ENCODE results near the gene UBALD1.

The UBALD1 gene

DNA sequence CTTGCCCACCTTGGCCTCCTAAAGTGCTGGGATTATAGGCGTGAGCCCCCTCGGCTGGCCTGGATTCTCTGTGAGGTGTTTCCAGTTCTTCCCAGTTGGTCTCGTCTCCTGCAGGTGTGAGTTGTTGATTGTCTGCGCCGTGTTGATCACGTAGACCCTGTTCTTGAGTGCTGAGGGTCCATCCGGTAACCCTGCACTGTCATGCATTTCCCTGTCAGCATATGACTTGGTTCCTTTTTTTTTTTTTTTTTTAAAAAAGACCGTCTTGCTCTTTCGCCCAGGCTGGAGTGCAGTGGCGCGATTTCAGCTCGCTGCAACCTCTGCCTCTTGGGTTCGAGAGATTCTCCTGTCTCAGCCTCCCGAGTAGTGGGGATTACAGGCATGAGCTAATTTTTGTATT lies 27.2 kb upstream of the UBALD1 start:
- no peak for DNase-seq

GRCh38 chr16:4641306-4641687 lies 26.6 kb upstream of the UBALD1 start:
- DNase-seq = no peak

- no peak for DNase-seq
These were observed 26.1 kb upstream of the UBALD1 start for GRCh38 chr16:4640572-4641305.

GRCh38 chr16:4639899-4640509 lies 25.3 kb upstream of the UBALD1 start:
- DNase-seq = no peak

DNA sequence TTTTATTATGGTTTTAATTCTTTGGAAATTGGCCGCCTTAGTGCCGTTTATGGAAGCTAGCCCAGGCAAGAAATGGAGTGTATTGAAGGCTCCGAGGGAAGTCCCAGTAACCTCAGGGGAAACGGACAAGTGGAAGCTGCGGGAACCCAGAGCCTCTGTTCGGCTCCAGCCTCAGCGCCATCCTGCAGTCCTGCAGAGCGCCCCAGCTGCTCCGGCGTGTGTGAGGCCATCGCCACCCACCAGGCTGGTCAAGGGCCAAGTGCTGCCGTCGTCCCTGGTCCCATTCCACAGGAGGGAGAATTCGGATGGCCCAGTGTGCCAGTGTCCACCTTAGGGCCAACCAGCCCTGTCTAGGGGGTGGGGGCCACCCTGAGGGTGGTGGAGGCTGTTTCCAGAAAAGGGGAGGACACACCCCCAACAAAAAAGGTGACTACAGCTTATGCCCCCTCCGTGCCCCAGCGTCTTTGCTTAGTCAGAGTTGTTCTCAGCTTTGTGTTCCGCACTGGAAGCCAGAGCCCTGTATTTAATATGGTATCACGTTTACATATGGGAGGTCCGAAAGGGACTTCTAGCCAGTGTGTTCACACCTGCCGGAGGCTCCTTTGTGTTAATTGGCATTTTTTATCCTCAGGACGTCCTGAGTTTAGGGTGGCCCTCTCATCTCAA lies 22.9 kb upstream of the UBALD1 start:
- DNase-seq = no peak

DNA sequence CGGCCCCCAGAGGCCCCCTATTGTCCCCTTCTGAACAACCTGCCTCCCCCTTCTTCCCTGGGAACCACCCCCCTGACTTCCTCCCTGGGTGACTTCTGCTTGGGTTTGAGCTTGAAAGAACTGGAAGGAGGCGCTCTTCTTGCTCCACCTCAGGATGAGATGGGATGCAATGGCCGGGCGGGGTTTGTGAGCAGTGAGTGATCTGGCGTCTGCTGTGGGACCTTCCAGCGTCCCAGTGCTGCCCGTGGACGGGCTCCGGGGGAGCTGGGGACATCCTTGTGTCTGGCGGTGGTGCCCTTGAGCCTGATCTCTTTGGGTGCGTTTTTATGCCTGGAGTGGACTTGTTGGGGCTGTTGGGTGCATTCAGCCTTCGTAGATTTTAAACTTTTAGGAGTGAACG lies 21.5 kb upstream of the UBALD1 start:
- no peak for DNase-seq

DNA sequence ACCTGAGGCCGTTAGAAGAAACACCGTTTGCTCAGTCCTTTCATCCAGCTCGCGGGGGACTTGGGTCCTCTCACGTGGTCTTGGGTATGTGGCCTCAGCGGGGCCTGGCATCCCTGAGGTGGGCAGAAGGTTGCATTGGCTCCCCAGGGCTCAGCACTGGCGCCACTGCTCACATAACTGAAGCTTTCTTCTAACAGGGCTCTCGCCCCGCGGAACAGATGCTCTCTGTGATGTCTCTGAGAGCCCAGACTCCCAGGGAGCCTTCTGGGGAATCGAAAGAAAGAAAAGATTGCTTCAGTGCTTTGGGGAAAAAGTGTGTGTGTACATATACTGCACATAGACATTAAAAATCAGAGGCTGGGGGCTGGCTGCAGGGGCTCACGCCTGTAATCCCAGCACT lies 20.1 kb upstream of the UBALD1 start:
- DNase-seq = no peak

DNA sequence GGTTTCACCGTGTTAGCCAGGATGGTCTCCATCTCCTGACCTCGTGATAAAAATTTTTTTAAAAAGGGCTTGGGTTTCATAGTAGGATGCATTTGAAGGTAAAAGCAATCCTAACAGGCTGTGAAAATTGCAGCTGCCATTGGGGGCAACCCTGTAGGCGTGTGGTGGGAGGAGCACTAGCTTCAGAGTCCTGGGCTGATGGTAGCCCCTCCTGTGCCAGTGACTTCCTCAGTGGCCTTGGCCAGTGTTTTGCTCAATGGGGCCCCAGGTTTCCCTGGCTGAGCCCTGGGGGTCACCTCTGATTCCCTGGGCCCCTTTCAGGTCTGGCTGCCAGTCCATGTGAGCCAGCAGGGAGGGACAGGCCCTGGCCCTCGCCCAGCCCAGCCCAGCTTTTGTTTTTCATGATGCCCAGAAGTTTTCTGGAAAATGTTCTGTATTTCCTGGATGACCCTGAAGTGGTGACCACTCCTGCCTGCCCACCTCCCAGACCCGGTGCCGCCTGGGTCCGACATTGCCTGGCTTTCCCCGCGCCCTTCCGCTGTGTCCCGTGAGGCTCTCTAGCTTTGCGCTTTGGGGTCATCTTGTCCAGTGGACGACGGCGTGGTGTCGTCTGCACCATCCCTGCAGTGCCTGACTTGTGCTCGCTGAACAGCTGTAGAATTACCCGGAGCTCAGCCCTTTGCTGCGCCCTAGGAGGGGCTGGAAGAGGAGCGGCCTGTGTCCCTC lies 19.4 kb upstream of the UBALD1 start:
- no peak for DNase-seq

GRCh38 chr16:4631444-4631843 lies 16.8 kb upstream of the UBALD1 start:
- DNase-seq = no peak

GRCh38 chr16:4628283-4628682 lies 13.6 kb upstream of the UBALD1 start:
- no peak for DNase-seq

DNA sequence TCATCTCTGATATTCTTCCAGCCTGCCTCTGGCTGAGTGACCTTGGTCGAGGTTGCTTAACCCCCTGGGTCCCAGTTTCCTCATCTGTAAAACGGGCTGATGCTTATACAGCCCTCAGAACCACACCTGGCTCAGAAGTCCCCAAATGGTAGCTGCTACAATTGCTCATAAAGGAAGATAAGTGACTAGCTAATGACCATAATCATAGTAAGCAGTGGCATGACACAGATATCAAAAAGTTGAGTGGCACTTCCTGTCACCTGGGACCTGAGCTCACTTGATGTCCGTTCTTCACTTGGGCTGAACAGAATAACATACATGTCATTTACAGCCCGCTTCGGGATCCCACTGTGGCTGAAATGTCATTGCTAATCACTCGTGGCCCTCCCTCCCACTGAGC lies 11.7 kb upstream of the UBALD1 start:
- no peak for DNase-seq

GRCh38 chr16:4625560-4626159 lies 11.0 kb upstream of the UBALD1 start:
- no peak for DNase-seq

GRCh38 chr16:4624827-4625559 lies 10.3 kb upstream of the UBALD1 start:
- peak; percentile 91 for DNase-seq

- peak; percentile 93 for DNase-seq
These were observed 9.5 kb upstream of the UBALD1 start, which contains the start of gene MGRN1 for GRCh38 chr16:4624015-4624826. TSS of gene MGRN1 (plus strand) at chr16:4624826. CDS start at chr16:4624961, 135 bp downstream.

DNA sequence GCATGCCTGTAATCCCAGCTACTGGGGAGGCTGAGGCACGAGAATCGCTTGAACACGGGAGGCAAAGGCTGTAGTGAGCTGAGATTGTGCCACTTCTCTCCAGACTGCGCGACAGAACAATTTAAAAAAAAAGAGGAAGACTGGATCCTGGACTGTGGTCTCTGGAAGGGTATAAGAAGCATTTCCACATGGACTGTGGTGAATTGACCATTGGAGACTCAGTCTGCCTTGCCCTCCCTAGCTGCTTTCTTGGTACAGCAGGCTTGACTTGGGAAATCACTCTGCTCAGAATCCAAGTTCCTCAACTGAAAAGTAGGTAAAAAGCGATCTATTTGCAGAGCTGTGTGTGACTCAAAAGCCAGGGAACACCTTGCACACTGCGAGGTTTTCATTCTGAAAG lies 8.9 kb upstream of the UBALD1 start:
- DNase-seq = no peak

GRCh38 chr16:4618645-4619418 lies 4.1 kb upstream of the UBALD1 start:
- DNase-seq = no peak

GRCh38 chr16:4617880-4618279 lies 3.2 kb upstream of the UBALD1 start:
- DNase-seq = no peak

DNA sequence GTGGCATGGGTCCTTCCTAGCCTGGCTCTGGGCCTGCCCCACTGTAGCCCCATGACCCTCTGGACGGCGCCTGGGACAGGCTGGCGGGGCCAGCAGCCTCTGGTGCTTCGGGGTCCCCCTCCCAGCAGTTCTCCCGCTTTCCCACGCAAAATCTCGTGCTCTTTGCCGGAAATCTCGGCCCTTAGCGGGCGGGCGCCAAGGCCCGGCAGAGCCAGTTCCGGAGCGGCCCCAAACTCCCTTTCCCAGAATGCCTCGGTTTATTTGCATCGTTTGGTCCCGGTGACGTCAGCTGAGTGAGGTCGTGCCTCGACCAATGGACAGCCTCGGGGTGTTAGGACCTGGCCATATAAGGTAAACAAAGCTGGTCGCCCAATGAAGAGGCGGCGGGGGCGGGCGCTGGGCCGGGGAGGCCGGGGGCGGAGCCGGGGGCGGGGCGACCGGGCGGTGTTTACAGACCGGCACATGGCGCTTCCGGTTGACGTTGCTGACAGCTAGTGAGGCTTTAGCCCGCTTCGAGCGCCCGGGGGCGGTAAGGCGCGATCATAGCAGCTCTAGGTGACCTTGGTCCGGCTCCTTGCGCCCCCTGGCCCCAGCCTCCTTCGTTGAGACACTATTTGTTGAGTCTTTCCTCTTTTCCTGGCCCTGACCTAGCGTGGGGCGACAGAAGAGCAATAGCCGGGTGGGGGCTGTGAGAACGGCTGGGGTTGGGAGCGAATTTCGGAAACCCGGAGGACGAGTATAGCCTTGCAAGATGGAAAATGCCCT lies 1.5 kb upstream of the UBALD1 start:
- peak; percentile 98 for DNase-seq

GRCh38 chr16:4615384-4616046 lies 827 bp upstream of the UBALD1 start:
- DNase-seq = peak; percentile 41
